Activated CD4-positive, alpha-beta T cell treated with anti-CD3 and anti-CD28 coated beads, Interleukin-2, amount 50 U/mL, for 1 hour (primary cell): ENCODE measurements around the gene TMEM39B.
"Not testable (repeated sequence)": the region's sequence is repeated elsewhere in the genome, so short reads cannot be mapped to it uniquely, and the experiment has no call there.

Experiments
- DNase-seq: peaks from one replicate; pipeline ENCODE4 v3.0.0-alpha.2; 2020

The TMEM39B gene

DNA sequence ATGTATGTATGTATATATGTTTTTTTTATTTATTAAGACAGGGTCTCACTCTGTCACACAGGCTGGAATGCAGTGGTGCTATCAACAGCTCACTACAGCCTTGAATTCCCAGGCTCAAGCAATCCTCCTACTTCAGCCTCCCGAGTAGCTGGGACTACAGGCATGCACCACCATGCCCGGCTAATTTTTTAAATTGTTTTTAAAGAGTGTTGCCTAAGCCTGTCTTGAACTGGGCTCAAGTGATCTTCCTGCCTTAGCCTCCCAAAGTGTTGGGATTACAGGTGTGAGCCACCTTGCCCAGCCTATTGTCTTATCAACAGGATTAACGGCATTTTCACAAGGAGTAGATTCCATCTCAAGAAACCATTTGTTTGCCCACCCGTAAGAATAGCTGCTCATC, 40.7 kb downstream of the TMEM39B start:
- DNase-seq: not testable (repeated sequence)

DNA sequence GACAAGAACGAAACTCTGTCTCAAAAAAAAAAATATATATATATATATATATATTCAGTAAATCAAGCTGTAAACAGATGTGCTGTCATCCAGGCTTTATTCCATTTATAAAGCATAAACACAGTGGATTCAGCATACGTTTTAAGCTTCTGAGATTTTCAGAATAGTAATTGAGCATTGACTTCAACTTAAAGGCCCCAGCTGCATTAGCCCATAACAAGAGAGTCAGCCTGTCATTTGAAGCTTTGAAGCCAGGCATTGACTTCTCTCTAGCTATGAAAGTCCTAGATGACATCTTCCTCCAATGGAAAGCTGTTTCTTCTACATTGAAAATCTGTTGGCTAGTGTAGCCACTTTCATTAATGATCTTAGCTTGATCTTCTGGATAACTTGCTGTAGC, 41.7 kb downstream of the TMEM39B start:
- no peak for DNase-seq

DNA sequence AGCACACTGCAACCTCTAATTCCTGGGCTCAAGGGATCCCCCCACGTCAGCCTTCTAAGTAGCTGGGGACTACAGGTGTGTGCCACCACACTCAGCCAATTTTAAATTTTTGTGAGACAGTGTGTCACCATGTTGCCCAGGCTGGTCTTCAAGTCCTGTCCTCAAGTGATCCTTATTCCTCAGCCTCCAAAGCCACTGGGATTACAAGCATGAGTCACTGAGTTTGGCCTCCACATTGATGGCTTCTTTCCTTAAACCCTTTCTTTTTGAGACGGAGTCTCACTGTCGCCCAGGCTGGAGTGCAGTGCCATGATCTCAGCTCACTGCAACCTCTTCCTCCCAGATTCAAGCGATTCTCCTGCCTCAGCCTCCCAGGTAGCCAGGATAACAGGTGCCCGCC, 42.8 kb downstream of the TMEM39B start:
- DNase-seq: no peak

DNA sequence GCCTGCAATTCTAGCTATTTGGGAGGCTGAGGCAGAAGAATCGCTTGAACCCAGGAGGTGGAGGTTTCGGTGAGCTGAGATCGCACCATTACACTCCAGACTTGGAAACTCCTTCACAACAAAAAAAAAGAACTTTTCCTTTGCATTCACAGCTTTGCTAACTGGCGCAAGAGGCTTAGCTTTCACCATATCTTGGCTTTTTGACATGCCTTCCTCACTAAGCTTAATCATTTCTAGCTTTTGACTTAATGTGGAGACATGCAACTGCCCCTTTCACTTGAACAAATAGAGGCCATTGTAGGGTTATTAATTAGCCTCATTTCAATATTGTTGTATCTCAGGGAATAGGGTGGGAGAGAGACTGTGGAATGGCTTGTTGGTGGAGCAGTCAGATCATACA, 43.8 kb downstream of the TMEM39B start:
- DNase-seq: no peak

DNA sequence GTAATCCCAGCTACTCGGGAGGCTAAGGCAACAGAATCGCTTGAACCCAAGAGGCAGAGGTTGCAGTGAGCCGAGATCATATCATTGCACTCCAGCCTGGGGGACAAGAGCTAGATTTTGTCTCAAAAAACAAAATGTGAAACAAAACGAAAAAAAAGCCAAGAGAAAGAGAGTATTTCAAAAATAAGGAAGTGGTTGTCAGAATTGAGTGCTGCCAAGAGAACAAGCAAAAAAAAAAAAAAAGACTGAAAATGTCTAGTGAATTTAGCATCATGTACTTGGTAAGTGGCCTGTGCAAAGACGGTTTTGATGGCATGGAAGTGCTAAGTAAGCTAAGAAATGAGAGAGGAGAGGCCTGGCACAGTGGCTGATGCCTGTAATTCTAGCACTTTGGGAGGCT, 49.4 kb downstream of the TMEM39B start:
- DNase-seq: no peak

DNA sequence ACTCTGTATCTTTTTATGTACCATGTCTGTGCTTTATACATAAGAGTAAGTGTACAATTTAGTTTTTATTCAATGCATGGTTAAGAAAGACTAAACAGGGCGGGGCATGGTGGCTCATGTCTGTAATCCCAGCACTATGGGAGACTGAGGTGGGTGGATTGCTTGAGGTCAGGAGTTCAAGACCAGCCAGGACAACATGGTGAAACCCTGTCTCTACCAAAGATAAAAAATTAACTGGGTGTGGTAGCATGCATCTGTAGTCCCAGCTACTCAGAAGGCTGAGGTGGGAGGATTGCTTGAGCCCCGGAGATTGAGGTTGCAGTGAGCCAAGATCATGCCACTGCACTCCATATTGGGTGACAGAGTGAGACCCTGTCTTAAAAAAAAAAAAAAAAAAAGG, 50.6 kb downstream of the TMEM39B start:
- not testable (repeated sequence) for DNase-seq

DNA sequence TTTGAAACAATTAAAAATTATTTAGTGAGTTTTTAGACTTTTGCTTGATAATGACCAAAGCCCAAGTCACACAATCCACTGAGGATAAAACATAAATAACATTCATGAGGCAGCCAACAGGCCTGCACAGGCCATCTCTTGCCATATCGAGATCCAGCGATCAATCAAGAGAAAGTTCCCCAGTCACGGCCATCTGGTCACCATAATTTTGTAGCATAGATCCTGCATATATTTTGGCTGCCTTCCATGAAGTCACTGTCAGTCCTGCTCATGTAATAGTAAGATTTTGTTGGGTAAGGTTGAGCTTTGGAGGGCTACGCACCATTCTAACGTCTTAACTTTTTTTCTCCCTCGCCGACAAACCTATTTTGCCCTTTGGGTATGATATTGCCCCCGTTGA, 52.6 kb downstream of the TMEM39B start:
- no peak for DNase-seq

DNA sequence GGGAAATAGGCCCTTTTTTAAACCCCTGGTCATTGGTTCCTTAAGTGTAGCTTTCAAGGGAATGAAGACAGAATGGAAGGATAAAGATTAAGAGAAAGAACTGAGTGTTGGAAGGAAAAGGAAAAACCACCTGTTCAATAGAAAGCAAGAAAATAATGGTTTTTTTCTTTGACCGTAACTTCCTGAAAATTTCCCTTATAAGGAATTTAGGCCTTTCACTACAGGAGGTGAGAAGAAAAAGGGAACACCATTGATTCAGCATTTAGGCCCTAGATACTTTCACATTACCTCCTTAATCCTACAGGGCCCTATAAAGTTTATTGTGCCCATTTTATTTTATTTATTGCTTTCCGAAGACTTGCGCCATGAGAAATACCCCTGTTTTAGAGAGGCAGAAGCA, 54.0 kb downstream of the TMEM39B start:
- DNase-seq: no peak

DNA sequence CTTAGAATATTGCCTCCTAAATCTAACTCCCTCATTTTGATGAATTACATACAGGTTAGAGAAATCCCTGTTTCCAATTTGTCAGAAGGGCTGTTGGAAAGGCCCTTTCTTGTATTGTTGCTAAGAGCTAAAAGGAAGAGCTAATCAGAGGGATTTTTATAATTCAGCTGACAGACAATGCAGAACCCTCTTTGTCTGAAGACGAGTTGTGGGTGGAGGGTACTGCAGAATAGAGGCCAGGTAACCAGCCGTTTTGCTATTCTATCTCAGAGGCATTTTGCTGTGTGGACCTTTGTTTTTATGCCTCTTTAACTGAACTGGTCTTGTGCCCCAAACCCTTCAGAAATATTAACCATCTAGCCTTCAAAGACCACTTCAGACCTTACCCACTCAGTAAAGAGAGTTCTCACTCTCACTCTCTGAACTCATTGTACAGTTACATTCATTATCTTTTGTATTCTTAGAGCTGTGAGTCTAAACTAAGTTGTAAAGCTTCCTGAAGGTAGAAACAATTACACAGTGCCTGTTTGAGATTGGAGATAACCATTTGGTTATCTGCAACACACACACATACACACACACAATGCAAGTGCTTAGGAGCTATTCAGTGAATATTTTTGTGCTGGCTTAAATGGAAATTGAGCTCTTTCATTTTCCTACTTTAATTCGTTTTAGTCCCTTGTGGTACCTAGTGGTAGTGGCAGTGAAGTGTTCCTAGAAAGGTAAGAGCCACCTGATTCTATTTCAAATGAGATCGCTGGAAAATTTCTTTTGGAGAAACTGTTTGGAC, 54.9 kb downstream of the TMEM39B start:
- no peak for DNase-seq

DNA sequence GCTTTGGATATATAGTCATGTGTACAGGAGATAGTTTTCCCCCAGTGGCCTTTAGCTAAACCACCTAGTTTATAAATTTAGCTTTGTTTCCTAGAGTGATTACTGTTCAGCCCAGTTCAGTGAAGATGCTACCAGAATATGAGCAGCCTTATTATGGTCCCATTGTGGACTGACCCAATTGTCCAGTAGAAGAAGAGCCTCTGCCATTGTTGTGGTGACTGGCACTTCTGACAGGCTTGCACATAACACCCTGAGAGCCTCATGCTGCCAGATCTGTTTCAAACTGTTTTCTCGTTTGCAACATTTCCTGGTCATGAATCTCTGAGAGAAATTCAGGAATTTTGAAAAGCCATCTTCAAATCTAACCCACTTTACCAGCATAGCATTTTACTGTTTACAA, 55.7 kb downstream of the TMEM39B start:
- no peak for DNase-seq

DNA sequence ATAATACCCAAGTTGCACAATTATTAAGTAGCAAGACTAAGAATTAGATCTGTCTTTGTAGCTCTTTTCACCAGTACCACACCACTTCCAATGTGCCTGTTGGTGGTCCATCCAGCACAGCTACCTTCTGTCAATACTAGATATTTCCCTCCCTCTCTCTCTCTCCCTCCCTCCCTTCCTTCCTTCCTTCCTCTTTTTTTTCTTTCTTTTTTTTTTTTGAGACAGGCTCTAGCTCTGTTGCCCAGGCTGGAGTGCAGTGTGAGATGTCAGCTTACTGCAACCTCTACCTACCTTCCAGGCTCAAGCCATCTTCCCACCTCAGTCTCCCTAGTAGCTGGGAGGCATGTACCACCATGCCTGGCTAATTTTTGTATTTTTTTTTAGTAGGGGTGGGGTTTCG, 56.2 kb downstream of the TMEM39B start:
- no peak for DNase-seq

DNA sequence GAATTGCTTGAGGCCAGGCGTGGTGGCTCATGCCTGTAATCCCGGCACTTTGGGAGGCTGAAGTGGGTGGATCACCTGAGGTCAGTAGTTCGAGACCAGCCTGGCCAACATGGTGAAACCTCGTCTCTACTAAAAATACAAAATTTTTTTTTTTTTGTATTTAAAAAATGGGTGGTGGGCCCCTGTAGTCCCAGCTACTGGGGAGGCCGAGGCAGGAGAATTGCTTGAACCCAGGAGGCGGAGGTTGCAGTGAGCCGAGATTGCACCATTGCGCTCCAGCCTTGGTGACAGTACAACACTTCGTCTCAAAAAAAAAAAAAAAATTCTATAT, 61.2 kb downstream of the TMEM39B start:
- DNase-seq: not testable (repeated sequence)

DNA sequence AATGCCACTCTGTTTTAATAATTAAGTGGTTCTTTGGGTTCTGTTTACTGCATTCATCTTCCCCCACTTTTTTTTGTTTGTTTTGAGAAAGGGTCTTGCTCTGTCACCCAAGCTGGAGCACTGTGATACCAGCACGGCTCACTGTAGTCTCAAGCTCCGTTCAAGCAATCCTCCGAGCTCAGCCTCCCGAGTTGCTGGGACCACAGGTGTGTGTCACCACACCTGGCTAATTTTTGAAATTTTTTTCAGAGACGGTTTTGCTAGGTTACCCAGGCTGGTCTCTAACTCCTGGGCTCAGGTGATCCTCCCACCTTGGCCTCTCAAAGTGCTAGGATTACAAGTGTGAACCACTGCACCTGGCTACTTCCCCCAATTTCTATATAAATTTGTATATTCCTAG, 64.4 kb downstream of the TMEM39B start:
- DNase-seq: no peak

DNA sequence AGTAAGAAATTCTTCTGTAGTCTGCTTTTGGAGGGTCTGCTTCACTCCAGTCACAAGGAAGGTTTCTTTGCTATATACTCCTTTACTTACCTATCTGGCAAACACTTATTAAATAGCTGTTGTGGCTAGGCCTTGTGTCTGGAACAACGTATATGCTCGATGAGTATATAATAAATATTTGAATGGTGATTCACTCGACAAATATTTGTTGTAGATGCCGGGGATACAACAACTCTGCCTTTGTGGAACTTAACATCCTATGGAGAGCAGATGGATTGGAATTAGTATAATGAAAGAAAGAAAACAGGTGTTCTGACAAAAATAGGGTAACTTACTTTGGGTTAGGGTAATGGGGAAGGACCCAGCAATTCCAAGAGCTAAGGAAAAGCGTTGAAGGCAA, 66.2 kb downstream of the TMEM39B start:
- DNase-seq: no peak

DNA sequence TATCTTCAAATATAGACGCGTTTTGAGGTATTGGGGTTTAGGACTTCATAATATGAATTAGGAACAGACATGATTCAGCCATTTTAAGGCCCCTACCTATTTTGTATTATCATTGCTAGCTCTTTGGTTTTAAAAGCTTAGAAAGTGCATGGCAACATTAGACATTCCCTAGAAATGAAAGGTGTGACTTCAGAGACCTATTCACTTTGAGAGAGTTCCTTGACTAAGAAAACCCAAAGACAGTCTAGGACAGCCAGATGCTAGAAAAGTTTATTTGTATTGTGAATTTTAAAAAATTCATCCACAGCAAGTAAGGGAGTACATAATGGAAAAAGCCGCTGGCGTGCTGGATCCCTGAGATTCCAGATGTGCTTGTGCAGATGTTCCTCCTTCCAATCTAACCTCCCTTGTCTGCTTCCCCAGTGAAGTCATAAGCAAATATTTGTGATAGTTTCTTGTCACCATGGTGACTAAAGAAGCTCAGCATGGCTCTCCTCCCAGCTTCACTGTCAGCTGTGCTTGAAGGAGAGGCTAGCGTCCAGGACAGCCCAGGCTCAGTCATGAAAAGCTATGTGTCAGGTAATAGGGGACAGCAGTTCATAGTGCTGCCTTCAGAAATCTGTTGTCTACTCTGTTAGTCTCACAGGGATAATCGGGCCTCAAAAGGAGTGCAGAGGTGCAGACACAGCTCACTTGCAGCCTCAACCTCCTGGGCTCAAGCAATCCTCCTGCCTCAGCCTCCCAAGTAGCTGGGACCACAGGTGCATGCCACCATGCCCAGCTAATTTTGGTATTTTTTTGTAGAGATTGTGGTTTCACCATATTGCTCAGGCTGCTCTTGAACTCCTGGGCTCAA, 69.9 kb downstream of the TMEM39B start:
- no peak for DNase-seq

DNA sequence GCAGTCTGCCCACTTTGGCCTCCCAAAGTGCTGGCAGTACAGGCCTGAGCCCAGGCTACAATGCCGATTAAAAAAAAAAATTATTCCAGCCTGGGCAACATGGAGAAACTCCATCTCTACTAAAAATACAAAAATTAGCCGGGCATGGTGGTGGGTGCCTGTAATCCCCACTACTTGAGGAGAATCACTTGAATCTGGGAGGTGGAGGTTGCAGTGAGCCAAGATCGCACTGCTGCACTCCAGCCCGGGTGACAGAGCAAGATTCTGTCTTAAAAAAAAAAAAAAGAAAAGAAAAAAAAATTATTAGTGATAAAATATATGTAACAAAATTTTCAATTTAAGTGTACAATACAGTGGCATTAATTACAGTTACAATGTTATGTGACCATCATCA, 70.6 kb downstream of the TMEM39B start:
- not testable (repeated sequence) for DNase-seq

DNA sequence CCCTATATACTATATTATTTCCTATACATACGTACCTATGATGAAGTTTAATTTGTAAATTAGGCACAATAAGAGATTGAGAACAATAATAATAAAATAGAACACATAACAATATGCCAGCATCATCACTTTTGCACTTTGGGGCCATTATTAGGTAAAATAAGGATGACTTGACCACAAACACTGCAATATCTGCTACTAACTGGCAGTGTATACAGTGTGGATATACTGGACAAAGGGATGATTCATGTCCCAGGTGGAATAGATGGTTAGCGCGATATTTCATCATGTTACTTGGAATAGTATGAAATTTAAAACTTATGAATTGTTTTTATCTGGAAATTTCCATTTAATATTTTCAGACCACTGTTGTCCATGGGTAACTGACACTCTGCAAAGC, 71.3 kb downstream of the TMEM39B start:
- no peak for DNase-seq

DNA sequence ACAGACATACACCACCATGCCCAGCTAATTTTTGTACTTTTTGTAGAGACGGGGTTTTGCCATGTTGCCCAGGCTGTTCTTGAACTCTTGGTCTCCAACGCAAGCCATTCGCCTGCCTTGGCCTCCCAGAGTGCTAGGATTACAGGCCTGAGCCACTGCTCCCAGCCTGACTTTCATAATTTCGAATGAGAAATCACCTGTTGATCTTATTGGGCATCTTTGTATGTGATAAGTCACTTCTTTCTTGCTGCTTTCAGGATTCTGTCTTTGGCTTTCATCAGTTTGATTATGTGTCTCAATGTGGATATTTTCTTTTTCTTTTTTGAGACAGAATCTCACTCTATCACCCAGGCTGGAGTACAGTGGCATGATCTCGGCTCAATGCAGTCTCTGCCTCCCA, 75.1 kb downstream of the TMEM39B start:
- DNase-seq: not testable (repeated sequence)

DNA sequence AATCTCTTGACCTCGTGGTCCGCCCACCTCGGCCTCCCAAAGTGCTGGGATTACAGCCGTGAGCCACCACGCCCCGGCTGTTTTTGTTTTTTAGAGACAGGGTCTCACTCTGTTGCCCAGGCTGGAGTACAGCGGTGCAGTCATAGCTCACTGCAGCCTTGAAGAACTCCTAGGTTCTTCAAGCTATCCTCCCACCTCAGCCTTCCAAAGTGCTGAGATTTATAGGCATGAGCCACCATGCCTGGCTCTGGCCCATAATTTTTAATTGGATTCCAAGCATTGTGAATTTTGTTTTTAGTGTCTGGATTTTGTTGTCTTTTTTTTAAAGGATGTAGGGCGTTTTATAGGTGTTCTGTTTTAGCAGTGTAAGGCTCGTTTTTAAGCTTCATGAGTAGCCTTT, 78.1 kb downstream of the TMEM39B start:
- no peak for DNase-seq

DNA sequence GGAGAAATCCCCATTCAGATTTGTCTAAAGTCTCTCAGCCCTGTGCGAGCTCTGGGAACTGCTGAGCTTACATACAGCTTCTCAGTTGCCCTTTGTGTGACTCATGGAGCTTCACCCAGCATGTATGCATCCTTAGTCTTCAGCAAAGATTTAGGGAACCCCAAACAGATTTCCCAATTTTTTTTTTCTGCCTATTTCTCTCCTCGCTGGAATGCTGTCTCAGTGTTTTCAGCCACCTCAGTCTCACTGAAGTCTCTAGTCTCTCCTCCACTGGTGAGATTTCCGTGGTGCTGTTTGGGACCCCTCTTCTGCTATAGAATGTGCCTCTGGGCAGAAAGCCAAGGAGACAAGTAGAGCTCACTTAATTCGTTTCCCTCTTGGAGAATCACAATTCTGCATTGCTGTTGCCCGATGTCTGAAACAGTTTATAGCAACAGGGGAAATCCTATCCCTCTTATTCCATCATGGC, 78.6 kb downstream of the TMEM39B start:
- DNase-seq: no peak
